Hippocampal formation (tissue), 2 donors: ENCODE results near the gene ANGPTL4.
"Not testable (repeated sequence)": the region's sequence is repeated elsewhere in the genome, so short reads cannot be mapped to it uniquely, and the experiment has no call there.

ENCODE experiments used
- DNase-seq, 2 donors: peaks; one replicate each; lab custom pipeline; 2025; lab: John Stamatoyannopoulos, UW

The ANGPTL4 gene

GRCh38 chr19:8363803-8364771 lies at the start of gene ANGPTL4:
Gene ANGPTL4, plus strand, starts transcription at chr19:8364155. Its CDS starts 167 bp downstream, at chr19:8364322.
- DNase-seq, result peak; percentile 47 to 50

DNA sequence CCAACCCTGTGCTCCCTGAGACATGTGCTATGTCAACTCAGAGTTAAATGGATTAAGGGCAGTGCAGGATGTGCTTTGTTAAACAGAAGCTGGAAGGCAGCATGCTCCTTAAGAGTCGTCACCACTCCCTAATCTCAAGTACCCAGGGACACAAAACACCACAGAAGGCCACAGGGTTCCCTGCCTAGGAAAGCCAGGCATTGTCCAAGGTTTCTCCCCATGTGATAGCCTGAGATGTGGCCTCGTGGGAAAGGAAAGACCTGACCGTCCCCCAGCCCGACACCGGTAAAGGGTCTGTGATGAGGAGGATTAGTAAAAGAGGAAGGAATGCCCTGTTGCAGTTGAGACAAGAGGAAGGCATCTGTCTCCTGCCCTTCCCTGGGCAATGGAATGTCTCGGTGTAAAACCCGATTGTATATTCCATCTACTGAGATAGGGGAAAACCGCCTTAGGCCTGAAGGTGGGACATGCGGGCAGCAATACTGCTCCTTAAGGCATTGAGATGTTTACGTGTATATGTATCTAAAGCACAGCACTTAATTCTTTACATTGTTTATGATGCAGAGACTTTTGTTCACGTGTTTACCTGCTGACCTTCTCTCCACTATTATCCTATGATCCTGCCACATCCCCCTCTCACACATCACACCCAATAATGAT lies 48.8 kb upstream of the ANGPTL4 start:
- not testable (repeated sequence) for DNase-seq

DNA sequence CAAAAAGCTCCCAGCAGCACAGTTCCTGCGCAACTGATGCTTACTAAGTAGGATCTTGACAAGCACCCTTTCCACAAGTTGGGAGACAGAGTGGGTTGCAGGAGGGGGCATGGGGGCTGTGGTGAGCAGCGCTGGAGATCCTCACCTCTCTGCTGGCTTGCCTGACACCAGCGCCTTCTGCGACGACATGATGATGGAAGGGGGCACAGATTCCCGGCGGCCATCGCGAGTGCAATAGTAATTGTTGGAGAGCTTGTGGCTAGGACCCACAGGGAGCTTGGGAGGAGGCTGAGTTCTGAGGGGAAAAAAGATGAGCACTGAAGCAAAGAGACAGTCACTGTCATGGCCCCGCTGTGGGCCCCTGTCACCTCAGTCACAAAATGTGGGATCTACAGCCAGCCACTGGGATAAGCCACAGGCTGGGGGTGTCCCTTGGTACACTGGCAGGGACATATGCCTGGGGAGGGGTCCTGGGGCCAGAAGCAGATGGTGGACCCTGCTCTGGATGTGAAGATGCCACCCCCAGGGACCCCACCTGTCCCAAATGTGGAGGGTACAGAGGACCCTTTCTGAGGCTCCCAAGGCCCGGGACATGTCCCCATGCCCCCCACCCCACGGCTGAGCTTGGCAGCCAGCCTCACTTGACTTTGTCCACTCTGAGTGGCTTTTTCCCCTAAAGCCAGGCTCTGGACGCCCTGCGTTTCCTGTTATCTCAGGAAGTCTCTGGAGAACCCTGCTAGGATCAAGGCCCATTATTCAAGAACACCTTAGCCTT lies 47.4 kb upstream of the ANGPTL4 start:
- no peak for DNase-seq

DNA sequence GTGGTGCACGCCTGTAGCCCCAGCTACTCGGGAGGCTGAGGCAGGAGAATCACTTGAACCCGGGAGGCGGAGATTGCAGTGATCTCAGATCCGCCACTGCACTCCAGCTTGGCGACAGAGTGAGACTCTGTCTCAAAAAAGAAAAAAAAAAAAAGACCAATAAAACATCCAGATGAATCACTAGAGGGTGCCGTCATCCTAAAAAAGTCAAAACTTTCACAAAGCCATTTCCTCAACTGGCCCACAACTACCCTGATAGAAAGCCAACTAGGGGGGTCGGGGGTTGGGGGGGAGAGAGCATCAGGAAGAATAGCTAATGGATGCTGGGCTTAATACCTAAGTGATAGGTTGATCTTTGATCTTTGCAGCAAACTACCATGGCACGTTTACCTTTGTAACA lies 45.1 kb upstream of the ANGPTL4 start:
- not testable (repeated sequence) for DNase-seq

- no peak for DNase-seq
Observed at GRCh38 chr19:8319807-8320520, 44.0 kb upstream of the ANGPTL4 start.

DNA sequence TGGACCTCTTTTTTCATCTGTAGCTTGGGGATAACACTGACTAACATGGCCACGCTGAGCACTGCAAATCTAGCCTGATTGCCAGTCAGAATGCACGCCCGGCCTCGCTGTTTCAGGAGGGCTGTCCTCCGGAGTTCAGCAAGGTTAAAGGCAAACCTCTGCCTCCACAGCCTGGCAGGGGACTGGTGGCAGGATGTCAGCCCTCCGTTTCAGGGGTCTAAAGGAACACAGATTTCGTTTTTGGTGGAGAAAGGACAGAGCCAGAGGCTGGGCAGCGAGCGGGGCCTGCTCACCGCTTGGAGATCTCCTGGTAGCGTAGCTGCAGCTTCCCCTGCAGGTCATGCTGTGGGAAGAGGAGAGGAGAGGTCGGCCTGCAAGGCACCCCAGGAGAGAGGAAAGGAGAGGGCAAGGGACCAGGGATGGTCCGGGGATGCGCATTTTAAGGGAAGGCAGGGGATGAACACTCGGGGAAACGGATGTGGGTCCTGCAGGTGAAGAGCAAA lies 43.3 kb upstream of the ANGPTL4 start:
- DNase-seq, result no peak

DNA sequence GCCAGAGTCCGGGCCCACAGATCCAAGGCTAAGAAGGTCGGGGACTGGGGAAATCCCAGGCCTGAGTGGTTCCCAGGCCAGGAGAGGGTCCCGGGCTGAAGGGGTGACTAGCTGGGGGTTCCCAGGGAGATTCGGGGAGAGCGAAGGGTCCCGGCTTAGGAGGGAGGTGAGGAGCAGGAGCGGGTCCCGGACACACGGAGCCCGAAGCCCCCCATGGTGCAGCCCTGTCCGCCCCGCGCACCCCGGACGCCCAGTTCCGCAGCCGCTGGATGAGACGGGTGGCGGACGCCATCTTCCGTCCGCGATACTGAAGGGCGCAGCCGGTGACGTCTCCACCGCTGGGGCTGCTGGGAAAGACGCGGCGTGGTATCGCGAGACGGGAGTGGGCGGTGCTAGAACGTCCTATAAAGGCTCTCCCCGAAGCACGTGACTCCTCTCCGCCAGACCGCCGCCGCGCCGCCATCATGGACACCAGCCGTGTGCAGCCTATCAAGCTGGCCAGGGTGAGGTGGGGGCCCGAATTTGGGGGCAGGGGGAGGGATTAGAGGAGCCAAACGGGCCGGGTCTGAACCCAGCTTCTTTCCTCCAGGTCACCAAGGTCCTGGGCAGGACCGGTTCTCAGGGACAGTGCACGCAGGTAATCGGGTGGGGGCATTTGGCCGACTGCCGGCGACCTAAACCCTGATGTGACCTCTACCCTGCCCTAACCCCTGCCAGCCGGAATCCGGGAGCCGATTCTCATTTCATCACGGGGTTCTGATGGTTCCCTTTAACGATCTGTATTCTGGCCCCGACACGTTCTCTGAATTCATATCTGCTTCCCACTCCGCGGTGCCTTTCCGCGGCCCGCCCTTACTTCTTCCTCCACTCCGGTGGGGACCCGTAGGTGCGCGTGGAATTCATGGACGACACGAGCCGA lies 42.6 kb upstream of the ANGPTL4 start, which contains the start of the genes NDUFA7 and RPS28:
TSS of gene NDUFA7 (minus strand) at position 309 of the 919 bp plus-strand sequence. CDS start at position 292, 17 bp downstream.
TSS of gene RPS28 (plus strand) at position 430 of the 919 bp plus-strand sequence. CDS start at position 465, 35 bp downstream.
- peak; percentile 89 to 96 for DNase-seq

DNA sequence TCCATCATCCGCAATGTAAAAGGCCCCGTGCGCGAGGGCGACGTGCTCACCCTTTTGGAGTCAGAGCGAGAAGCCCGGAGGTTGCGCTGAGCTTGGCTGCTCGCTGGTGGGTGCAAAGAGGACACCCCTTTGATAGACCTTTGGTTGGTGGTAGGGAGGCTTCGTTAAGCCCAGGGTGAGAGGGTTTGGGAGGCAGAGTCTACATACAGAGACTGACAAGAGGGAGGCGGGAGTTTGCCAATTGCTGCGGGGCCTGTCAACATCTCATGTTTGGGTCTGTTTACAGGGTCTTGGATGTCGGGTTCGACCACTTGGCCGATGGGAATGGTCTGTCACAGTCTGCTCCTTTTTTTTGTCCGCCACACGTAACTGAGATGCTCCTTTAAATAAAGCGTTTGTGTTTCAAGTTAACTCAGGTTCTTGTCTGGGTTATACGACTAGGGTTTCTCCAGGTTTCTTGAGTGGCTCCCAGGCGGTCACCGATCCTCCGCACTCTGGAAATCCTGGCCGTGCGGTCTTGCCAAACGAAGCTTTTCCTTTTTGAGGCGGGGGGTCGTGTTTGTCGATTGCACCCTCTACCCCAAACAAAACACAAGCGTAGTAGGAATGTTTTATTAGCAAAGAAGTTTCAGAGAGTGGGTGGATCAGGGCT lies 41.8 kb upstream of the ANGPTL4 start:
- DNase-seq, result no peak

- DNase-seq, result no peak
Observed at GRCh38 chr19:8322638-8322997, 41.3 kb upstream of the ANGPTL4 start.

DNA sequence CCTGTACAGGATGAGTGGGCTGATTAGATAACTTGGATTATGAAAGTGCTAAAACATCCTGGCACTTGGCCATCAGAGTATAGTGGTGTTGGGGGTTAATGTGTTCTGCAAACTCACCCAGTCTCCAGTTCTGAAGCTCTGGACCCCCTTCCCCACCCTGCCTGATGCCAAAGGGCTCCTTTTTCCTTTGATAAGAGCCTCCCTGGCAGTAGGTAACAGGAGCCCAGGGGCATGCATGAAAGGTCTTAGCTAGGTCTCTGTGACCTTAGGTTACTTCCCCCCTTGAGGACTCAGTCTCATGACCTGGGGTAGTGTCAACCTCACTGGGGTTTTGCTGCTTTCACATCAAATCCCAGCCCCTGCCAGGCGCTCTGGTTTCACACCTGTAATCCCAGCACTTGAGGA lies 40.2 kb upstream of the ANGPTL4 start:
- no peak for DNase-seq

GRCh38 chr19:8324186-8325050 lies 39.5 kb upstream of the ANGPTL4 start:
- no peak for DNase-seq

GRCh38 chr19:8325454-8325853 lies 38.5 kb upstream of the ANGPTL4 start:
- no peak for DNase-seq

GRCh38 chr19:8329996-8330395 lies 34.0 kb upstream of the ANGPTL4 start:
- DNase-seq, result no peak

DNA sequence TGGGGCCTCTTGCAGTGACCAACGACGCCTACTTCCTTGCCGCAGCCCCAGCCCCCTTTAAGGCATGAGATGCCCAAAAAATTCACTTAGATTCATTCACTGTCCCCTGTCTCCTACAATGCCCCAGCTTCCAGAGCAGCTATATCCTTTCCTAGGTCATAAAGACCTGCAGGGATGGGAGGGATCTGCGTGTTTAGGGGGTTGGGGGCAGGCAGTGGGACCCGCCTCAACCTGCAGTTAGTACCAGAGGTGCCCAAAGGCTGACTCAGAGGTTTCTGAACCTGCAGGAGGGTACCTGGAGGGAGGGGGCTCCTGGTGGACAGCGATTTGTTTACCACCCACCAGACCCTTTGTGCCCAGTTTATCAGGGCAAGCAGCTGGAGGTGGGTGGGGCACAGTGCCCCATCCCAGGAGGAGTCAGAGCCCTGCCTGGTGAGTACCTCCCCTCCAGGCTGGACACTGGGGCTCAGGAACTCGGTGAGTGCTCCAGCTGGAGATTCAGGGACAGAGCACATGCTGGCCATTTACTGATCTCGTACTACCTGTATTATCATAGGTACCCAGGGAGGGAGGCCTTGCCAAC lies 32.6 kb upstream of the ANGPTL4 start:
- DNase-seq, result no peak

GRCh38 chr19:8332976-8333766 lies 30.8 kb upstream of the ANGPTL4 start:
- DNase-seq, result no peak

- DNase-seq, result no peak
Observed at GRCh38 chr19:8333767-8334457, 30.0 kb upstream of the ANGPTL4 start.
